ENCODE data around the gene YWHAH.

DNA sequence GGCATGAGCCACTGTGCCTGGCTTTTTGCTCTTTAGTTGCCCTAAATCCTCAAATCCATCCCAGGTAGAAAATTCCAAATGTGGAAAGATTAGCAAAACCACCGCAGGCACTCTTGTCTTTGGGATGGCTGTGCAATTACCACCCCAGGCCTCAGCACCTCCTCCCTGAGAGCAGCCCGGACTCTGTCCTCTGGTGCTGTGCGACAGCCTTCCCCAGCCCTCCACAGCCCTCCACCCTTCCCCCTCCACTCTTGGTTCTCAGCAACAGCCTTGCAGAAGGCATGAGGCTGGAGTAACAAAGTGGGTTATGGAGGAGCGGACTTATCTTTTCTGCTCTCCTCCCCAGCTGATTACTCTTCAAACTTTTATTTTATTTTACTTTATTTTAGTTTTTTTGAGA is 44.7 kb upstream of the YWHAH start:
- TF ChIP-seq, protein P1, sequence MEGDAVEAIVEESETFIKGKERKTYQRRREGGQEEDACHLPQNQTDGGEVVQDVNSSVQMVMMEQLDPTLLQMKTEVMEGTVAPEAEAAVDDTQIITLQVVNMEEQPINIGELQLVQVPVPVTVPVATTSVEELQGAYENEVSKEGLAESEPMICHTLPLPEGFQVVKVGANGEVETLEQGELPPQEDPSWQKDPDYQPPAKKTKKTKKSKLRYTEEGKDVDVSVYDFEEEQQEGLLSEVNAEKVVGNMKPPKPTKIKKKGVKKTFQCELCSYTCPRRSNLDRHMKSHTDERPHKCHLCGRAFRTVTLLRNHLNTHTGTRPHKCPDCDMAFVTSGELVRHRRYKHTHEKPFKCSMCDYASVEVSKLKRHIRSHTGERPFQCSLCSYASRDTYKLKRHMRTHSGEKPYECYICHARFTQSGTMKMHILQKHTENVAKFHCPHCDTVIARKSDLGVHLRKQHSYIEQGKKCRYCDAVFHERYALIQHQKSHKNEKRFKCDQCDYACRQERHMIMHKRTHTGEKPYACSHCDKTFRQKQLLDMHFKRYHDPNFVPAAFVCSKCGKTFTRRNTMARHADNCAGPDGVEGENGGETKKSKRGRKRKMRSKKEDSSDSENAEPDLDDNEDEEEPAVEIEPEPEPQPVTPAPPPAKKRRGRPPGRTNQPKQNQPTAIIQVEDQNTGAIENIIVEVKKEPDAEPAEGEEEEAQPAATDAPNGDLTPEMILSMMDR (IDR thresholded peaks at IDR 0.05) = no peak
- TF ChIP-seq POLR2A (IDR thresholded peaks at IDR 0.05) = no peak

Measured in body of pancreas (tissue), 4 donors.